DND-41 (cell line): ENCODE measurements around the gene MAP4.

ENCODE experiments used
- EZH2 ChIP-seq: IDR thresholded peaks from 3 replicates; pipeline ENCODE4 v1.6.1; 2012; ENCODE audit warnings: borderline replicate concordance, low read depth, mild to moderate bottlenecking, moderate library complexity, low read length, inconsistent platforms; ENCODE audit not compliant: severe bottlenecking
- TF ChIP-seq, protein P1 (sequence below): IDR thresholded peaks from 2 replicates; pipeline ENCODE4 v1.5.1; 2012; ENCODE audit warnings: borderline replicate concordance, low read length, moderate library complexity, mild to moderate bottlenecking; ENCODE audit not compliant: poor library complexity, severe bottlenecking; ENCODE audit errors: extremely low read depth

- no peak for TF ChIP-seq EZH2
- TF ChIP-seq, protein P1, sequence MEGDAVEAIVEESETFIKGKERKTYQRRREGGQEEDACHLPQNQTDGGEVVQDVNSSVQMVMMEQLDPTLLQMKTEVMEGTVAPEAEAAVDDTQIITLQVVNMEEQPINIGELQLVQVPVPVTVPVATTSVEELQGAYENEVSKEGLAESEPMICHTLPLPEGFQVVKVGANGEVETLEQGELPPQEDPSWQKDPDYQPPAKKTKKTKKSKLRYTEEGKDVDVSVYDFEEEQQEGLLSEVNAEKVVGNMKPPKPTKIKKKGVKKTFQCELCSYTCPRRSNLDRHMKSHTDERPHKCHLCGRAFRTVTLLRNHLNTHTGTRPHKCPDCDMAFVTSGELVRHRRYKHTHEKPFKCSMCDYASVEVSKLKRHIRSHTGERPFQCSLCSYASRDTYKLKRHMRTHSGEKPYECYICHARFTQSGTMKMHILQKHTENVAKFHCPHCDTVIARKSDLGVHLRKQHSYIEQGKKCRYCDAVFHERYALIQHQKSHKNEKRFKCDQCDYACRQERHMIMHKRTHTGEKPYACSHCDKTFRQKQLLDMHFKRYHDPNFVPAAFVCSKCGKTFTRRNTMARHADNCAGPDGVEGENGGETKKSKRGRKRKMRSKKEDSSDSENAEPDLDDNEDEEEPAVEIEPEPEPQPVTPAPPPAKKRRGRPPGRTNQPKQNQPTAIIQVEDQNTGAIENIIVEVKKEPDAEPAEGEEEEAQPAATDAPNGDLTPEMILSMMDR: no peak
Measured at GRCh38 chr3:48018841-48019240, 2.6 kb upstream of the MAP4 start.
